Measurements from ENCODE around the gene ADAP1. TPM values are rescaled to one million over a fixed set of nuclear protein-coding genes. Genes with fewer than 3 reads are reported as not detected.

The ADAP1 gene
- total and polyA plus RNA-seq, 2 of the 13 experiments (the other 11 are each of a cell fraction or from before 2014, with no cell fraction given): 10.5 to 24.6 TPM

- TF ChIP-seq HMGXB3 (CRISPR knock-in tag; IDR thresholded peaks at IDR 0.05; ENCODE audit: borderline replicate concordance) (no peak), THAP9 (CRISPR knock-in tag; IDR thresholded peaks at IDR 0.05; ENCODE audit: borderline replicate concordance) (no peak), ZNF180 (CRISPR knock-in tag; IDR thresholded peaks at IDR 0.05; ENCODE audit: borderline replicate concordance, low read depth) (no peak), ZNF10 (CRISPR knock-in tag; IDR thresholded peaks at IDR 0.05; ENCODE audit: borderline replicate concordance, low read depth) (no peak), PRPF4 (IDR thresholded peaks at IDR 0.05; ENCODE audit: low read depth, low read length, poor library complexity, severe bottlenecking) (no peak), ARNT (IDR thresholded peaks at IDR 0.05) (no peak), HNRNPK (IDR thresholded peaks at IDR 0.05; ENCODE audit: low read depth, low read length, poor library complexity, severe bottlenecking) (no peak), ONECUT2 (CRISPR knock-in tag; IDR thresholded peaks at IDR 0.05) (no peak), CBFB (CRISPR knock-in tag; IDR thresholded peaks at IDR 0.05) (no peak), CHD4 (IDR thresholded peaks at IDR 0.05; ENCODE audit: borderline replicate concordance, low read length) (peak; percentile 87), TFAP4 (IDR thresholded peaks at IDR 0.05; ENCODE audit: borderline replicate concordance, low read depth) (no peak), AGO2 (optimal IDR thresholded peaks at IDR 0.05; ENCODE audit: low read depth, low read length) (no peak), ZNF331 (CRISPR knock-in tag; IDR thresholded peaks at IDR 0.05) (no peak), KAT7 (CRISPR knock-in tag; IDR thresholded peaks at IDR 0.05; ENCODE audit: borderline replicate concordance) (0 out of 2 replicates have a peak, but pooled peaks have one; percentile 31), ZNF224 (CRISPR knock-in tag; IDR thresholded peaks at IDR 0.05) (0 out of 2 replicates have a peak, but pooled peaks have one; percentile 45), PAWR (CRISPR knock-in tag; IDR thresholded peaks at IDR 0.05; ENCODE audit: borderline replicate concordance) (no peak), ZNF609 (CRISPR knock-in tag; IDR thresholded peaks at IDR 0.05; ENCODE audit: borderline replicate concordance) (no peak)
These were observed 22.4 kb upstream of the ADAP1 start (continued) for GRCh38 chr7:976901-977325.
